IgD-negative memory B cell (primary cell): ENCODE measurements around the gene EPB41. TPM values are rescaled to one million over a fixed set of nuclear protein-coding genes. Genes with fewer than 3 reads are reported as not detected.
A peak's percentile ranks its signal among the peaks of the same experiment; 100 is the strongest.
"Not testable (repeated sequence)": the region's sequence is repeated elsewhere in the genome, so short reads cannot be mapped to it uniquely, and the experiment has no call there.

Source experiments
- H3K27ac Mint-ChIP-seq, 3 donors: one replicate each; pipeline ENCODE4 v1.8.0; 2020 to 2022; ENCODE audit warnings: mild to moderate bottlenecking in 3 of 3, mixed read lengths in 3 of 3, moderate library complexity in 1 of 3
- H3K27me3 Mint-ChIP-seq: one replicate; pipeline ENCODE4 v1.8.0; 2021; ENCODE audit warnings: mixed read lengths
- H3K36me3 Mint-ChIP-seq: one replicate; pipeline ENCODE4 v1.8.0; 2020; ENCODE audit warnings: mild to moderate bottlenecking, mixed read lengths
- H3K4me1 Mint-ChIP-seq, 3 donors: one replicate each; pipeline ENCODE4 v1.8.0; 2020 to 2022; ENCODE audit warnings: mixed read lengths in 3 of 3, mild to moderate bottlenecking in 1 of 3
- H3K4me3 Mint-ChIP-seq, 4 donors: one replicate each; pipeline ENCODE4 v1.8.0; 2020 to 2022; ENCODE audit warnings: mild to moderate bottlenecking in 4 of 4, mixed read lengths in 4 of 4, moderate library complexity in 3 of 4
- H3K9me3 Mint-ChIP-seq, 3 donors: one replicate each; pipeline ENCODE4 v1.8.0; 2020 to 2021; ENCODE audit warnings: mixed read lengths in 3 of 3, mild to moderate bottlenecking in 1 of 3
- polyA plus RNA-seq: library from polyadenylated mRNA; unstranded; fragments of 300-500 nt; fragmentation: Illumina TruSeq; gene quantifications from one replicate; pipeline ENCODE4 v1.2.3, GENCODE V29; 2021

Gene EPB41
- polyA plus RNA-seq, 1 donor from 2014 or later: 78.9 TPM

- Mint-ChIP-seq H3K9me3 (peaks cover 0 to 1% (median 0%) of the 10 kb centered on the region in 3 donors), H3K4me1 (peaks cover 0 to 3% (median 0%) of the 10 kb centered on the region in 3 donors), H3K36me3 (no peaks in the 10 kb centered on the region), H3K27me3 (peaks cover 3% of the 10 kb centered on the region), H3K4me3 (no peak overlapping the region), H3K27ac (no peak overlapping the region)
Observed at GRCh38 chr1:29134695-29135028, 220.3 kb downstream of the EPB41 start.

GRCh38 chr1:29136391-29136915, 222.1 kb downstream of the EPB41 start:
- Mint-ChIP-seq H3K27me3 (no peaks in the 10 kb centered on the region), H3K36me3 (no peaks in the 10 kb centered on the region), H3K9me3 (peaks cover 0 to 1% (median 0%) of the 10 kb centered on the region in 3 donors), H3K27ac (no peak overlapping the region), H3K4me1 (peaks cover 0 to 3% (median 0%) of the 10 kb centered on the region in 3 donors), H3K4me3 (no peak overlapping the region)

GRCh38 chr1:29142714-29143113, 228.3 kb downstream of the EPB41 start:
- Mint-ChIP-seq H3K9me3 (peaks cover 0 to 3% (median 3%) of the 10 kb centered on the region in 3 donors), H3K4me1 (no peaks in the 10 kb centered on the region), H3K27ac (peak overlapping the region in 1 of 3 donors; percentile 35), H3K36me3 (peaks cover 10% of the 10 kb centered on the region), H3K4me3 (no peak overlapping the region), H3K27me3 (no peaks in the 10 kb centered on the region)

- Mint-ChIP-seq H3K27ac (no peak overlapping the region), H3K27me3 (no peaks in the 10 kb centered on the region), H3K9me3 (peaks cover 0 to 3% (median 3%) of the 10 kb centered on the region in 3 donors), H3K36me3 (peaks cover 16% of the 10 kb centered on the region), H3K4me3 (no peak overlapping the region), H3K4me1 (no peaks in the 10 kb centered on the region)
Observed at GRCh38 chr1:29144178-29144577, 229.8 kb downstream of the EPB41 start.

- Mint-ChIP-seq H3K9me3 (peaks cover 0 to 3% (median 3%) of the 10 kb centered on the region in 3 donors), H3K36me3 (peaks cover 21% of the 10 kb centered on the region), H3K27me3 (no peaks in the 10 kb centered on the region), H3K27ac (no peak overlapping the region), H3K4me1 (no peaks in the 10 kb centered on the region), H3K4me3 (no peak overlapping the region)
Observed at GRCh38 chr1:29145739-29146437, 231.5 kb downstream of the EPB41 start.

- H3K36me3 Mint-ChIP-seq: peaks cover 23% of the 10 kb centered on the region
- H3K27ac Mint-ChIP-seq: no peak overlapping the region
- H3K4me3 Mint-ChIP-seq: no peak overlapping the region
- H3K4me1 Mint-ChIP-seq: no peaks in the 10 kb centered on the region
- H3K9me3 Mint-ChIP-seq: peaks cover 0 to 3% (median 0%) of the 10 kb centered on the region in 3 donors
- H3K27me3 Mint-ChIP-seq: no peaks in the 10 kb centered on the region
Observed at GRCh38 chr1:29148656-29149491, 234.5 kb downstream of the EPB41 start.

- H3K4me1 Mint-ChIP-seq, H3K27me3 Mint-ChIP-seq, H3K4me3 Mint-ChIP-seq, H3K27ac Mint-ChIP-seq, H3K9me3 Mint-ChIP-seq: not testable (repeated sequence)
- H3K36me3 Mint-ChIP-seq: peaks cover 25% of the 10 kb centered on the region
Observed at GRCh38 chr1:29150346-29150745, 236.0 kb downstream of the EPB41 start.

GRCh38 chr1:29152046-29152805, 237.9 kb downstream of the EPB41 start:
- no peaks in the 10 kb centered on the region for H3K9me3 Mint-ChIP-seq
- H3K36me3 Mint-ChIP-seq: peaks cover 19% of the 10 kb centered on the region
- H3K27me3 Mint-ChIP-seq: no peaks in the 10 kb centered on the region
- H3K4me3 Mint-ChIP-seq: no peak overlapping the region
- H3K27ac Mint-ChIP-seq: peak overlapping the region in 2 of 3 donors; percentile 13 to 19
- H3K4me1 Mint-ChIP-seq: peaks cover 0 to 1% (median 0%) of the 10 kb centered on the region in 3 donors

- Mint-ChIP-seq H3K9me3 (no peaks in the 10 kb centered on the region), H3K27ac (no peak overlapping the region), H3K27me3 (no peaks in the 10 kb centered on the region), H3K36me3 (peaks cover 9% of the 10 kb centered on the region), H3K4me1 (peaks cover 0 to 2% (median 0%) of the 10 kb centered on the region in 3 donors), H3K4me3 (no peak overlapping the region)
Observed at GRCh38 chr1:29156543-29157268, 242.3 kb downstream of the EPB41 start.

GRCh38 chr1:29157269-29157601, 242.9 kb downstream of the EPB41 start:
- H3K9me3 Mint-ChIP-seq: no peaks in the 10 kb centered on the region
- no peak overlapping the region for H3K27ac Mint-ChIP-seq
- H3K36me3 Mint-ChIP-seq: peaks cover 9% of the 10 kb centered on the region
- peaks cover 0 to 2% (median 0%) of the 10 kb centered on the region in 3 donors for H3K4me1 Mint-ChIP-seq
- H3K4me3 Mint-ChIP-seq: no peak overlapping the region
- no peaks in the 10 kb centered on the region for H3K27me3 Mint-ChIP-seq

- peaks cover 8% of the 10 kb centered on the region for H3K36me3 Mint-ChIP-seq
- H3K27me3 Mint-ChIP-seq: no peaks in the 10 kb centered on the region
- H3K9me3 Mint-ChIP-seq: no peaks in the 10 kb centered on the region
- no peak overlapping the region for H3K4me3 Mint-ChIP-seq
- peaks cover 5 to 11% (median 8%) of the 10 kb centered on the region in 3 donors for H3K4me1 Mint-ChIP-seq
- H3K27ac Mint-ChIP-seq: no peak overlapping the region
Observed at GRCh38 chr1:29159773-29160172, 245.4 kb downstream of the EPB41 start.

- no peak overlapping the region for H3K27ac Mint-ChIP-seq
Observed at GRCh38 chr1:29162025-29162424, 247.7 kb downstream of the EPB41 start.

GRCh38 chr1:29162476-29163138, 248.2 kb downstream of the EPB41 start:
- Mint-ChIP-seq H3K27ac (no peak overlapping the region), H3K36me3 (peaks cover 3% of the 10 kb centered on the region), H3K4me1 (peaks cover 9 to 17% (median 12%) of the 10 kb centered on the region in 3 donors), H3K27me3 (no peaks in the 10 kb centered on the region), H3K9me3 (no peaks in the 10 kb centered on the region), H3K4me3 (no peak overlapping the region)

More at GRCh38 chr1:29162025-29162424, 247.7 kb downstream of the EPB41 start:
- Mint-ChIP-seq H3K36me3 (peaks cover 3% of the 10 kb centered on the region), H3K4me1 (peaks cover 7 to 17% (median 12%) of the 10 kb centered on the region in 3 donors), H3K4me3 (no peak overlapping the region), H3K27me3 (no peaks in the 10 kb centered on the region), H3K9me3 (no peaks in the 10 kb centered on the region)

GRCh38 chr1:29164588-29164987, 250.2 kb downstream of the EPB41 start:
- H3K4me3 Mint-ChIP-seq: no peak overlapping the region
- peak overlapping the region in 1 of 3 donors; percentile 35 for H3K27ac Mint-ChIP-seq
- H3K9me3 Mint-ChIP-seq: no peaks in the 10 kb centered on the region
- H3K27me3 Mint-ChIP-seq: no peaks in the 10 kb centered on the region
- H3K4me1 Mint-ChIP-seq: peaks cover 18 to 24% (median 22%) of the 10 kb centered on the region in 3 donors
- peaks cover 2% of the 10 kb centered on the region for H3K36me3 Mint-ChIP-seq
